LNCAP (cell line): ENCODE results near the gene CDKN2AIP.

Source experiments
- TF ChIP-seq, protein P1 (sequence below): fragments of 450-650 bp; IDR thresholded peaks from 2 replicates; pipeline ENCODE4 v1.5.1; 2017; ENCODE audit warnings: mild to moderate bottlenecking

Gene CDKN2AIP

DNA sequence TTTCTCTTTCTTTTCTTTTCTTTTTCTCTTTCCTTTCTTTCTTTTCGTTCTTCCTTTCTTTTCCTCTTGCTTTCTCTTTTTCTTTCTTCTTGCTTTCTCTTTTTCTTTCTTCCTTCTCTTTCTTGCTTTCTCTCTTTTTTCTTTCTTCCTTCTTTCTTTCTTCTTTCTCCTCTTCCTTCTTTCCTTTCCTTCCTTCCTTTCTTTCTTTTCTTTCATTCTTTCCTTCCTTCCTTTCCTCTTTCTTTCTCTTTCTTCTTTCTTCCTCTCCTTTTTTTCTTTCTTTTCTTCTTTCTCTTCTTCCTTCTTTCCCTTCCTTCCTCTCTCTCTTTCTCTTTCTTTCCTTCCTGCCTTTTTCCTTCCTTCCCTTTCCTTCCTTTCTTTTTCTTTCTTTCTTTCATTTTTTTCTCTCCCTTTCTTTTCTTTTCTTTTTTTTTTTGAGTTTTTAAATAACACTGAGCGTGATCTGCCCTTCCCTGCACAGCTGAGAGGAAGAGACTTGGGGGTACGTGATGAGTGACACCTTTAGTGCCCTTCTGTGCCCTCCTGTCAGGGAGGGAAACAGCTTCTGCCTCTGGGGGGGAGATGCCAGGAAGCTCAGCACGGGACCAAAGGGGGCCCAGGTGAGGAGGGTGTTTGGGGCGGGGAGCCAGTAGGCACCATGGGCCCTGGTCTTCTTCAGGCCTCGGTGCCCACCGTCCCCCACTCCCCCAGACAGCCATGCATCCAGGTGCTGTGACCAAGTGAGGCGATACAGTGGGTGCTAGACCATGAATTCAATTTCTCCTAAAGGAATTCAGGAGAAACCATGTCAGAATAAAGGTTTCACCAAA, 36.6 kb upstream of the CDKN2AIP start:
- TF ChIP-seq, protein P1, sequence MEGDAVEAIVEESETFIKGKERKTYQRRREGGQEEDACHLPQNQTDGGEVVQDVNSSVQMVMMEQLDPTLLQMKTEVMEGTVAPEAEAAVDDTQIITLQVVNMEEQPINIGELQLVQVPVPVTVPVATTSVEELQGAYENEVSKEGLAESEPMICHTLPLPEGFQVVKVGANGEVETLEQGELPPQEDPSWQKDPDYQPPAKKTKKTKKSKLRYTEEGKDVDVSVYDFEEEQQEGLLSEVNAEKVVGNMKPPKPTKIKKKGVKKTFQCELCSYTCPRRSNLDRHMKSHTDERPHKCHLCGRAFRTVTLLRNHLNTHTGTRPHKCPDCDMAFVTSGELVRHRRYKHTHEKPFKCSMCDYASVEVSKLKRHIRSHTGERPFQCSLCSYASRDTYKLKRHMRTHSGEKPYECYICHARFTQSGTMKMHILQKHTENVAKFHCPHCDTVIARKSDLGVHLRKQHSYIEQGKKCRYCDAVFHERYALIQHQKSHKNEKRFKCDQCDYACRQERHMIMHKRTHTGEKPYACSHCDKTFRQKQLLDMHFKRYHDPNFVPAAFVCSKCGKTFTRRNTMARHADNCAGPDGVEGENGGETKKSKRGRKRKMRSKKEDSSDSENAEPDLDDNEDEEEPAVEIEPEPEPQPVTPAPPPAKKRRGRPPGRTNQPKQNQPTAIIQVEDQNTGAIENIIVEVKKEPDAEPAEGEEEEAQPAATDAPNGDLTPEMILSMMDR = no peak

GRCh38 chr4:183408796-183409195, 35.6 kb upstream of the CDKN2AIP start:
- TF ChIP-seq, protein P1 = no peak

DNA sequence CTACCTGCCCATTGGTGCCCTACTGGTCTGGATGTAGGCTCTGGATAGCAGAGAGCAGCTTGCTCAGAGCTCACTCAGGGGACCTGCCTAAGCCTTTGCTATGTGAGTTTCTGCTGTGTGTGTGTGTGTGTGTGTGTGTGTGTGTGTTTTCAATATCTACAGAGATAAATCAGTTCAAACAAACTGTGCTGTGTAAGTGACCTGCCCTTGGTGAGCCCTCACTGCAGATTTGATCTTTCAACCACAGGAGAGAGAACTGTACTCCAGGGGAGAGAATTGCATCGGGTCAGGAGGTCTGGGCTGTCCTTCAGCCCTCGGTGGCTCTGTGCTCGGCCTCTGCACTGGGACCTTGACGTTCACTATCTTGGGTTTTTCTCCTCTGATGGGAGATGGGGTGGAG, 35.0 kb upstream of the CDKN2AIP start:
- TF ChIP-seq, protein P1 = no peak

GRCh38 chr4:183409934-183410333, 34.5 kb upstream of the CDKN2AIP start:
- TF ChIP-seq, protein P1 = no peak

- TF ChIP-seq, protein P1 = no peak
Measured at GRCh38 chr4:183411291-183411861, 33.1 kb upstream of the CDKN2AIP start.

DNA sequence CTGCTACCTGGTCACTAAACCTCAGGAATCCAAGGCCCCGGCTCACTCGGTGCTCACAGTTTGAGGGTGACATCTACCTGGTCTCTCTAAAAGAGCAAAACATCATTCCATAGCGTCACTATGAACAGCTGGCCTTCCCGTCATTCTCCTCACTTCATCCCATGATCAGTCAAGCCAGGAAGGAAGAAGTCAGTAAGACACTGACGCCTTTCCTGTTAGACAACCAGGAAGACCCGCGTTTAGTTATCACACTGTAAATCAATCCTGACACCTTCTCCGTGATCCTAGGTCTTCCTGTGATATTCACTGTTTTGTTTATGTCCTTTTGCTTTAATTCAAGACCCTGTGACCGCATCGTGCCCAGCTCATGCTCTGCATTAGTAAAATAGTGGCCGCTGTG, 31.6 kb upstream of the CDKN2AIP start:
- TF ChIP-seq, protein P1 = no peak

DNA sequence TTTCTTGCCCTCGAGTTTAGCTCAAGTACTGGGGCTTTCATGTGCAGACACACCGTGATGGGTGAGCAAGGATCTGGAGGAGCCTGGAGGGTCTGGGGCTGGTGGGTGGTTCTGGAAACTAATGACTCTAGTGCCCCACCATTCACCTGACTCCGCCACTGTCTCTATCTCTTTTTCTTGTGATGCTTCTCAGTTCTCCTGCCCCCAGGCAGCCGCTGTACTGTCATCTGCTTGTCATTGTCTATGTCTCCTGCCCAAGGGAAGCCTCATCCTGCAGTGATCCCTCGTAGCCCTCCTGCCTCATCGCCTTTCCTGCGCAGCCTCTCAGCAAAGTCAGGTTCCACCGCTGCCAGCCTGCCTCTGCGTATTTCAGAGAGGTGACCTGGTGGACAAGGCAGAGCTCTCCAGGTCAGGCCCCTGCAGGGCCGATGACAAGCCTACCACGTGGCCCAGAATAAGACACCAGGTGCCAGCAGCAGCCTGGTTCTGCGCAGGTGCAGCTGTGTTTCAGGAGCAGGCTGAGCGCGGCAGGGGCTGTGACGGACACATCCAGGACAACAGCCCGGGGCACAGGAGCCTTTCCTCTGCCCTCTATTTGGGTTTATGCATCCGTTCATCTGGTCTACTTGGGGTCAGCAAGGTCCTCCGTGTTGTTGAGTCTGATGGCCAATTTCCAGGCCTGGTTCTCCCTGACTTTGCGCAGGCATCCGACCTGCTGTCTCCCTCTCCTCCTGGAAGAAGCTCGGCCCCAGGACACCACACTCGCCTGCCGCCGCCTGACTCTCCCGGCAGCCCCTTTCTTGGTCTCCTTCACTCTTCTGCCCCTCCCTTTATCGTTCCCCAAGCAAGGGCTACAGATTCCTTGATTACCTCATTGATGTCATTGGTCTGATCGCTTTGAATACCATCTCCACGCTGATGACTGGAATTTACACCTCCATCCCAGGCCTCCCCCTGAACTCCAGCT, 30.9 kb upstream of the CDKN2AIP start:
- TF ChIP-seq, protein P1 = no peak
